Ishikawa (cell line): ENCODE results near the gene PEAK1.

Experiments
- CEBPB ChIP-seq: IDR thresholded peaks from 2 replicates; pipeline ENCODE4 v1.6.1; 2012
- CREB1 ChIP-seq: IDR thresholded peaks from 2 replicates; pipeline ENCODE4 v1.6.1; 2012; ENCODE audit warnings: low read depth
- EGR1 ChIP-seq: IDR thresholded peaks from 2 replicates; pipeline ENCODE4 v1.6.1; 2012
- EP300 ChIP-seq: IDR thresholded peaks from 2 replicates; pipeline ENCODE4 v1.6.1; 2012; ENCODE audit warnings: borderline replicate concordance
- FOXM1 ChIP-seq: IDR thresholded peaks from 2 replicates; pipeline ENCODE4 v1.6.1; 2012; ENCODE audit warnings: low read depth, borderline replicate concordance
- NFIC ChIP-seq: IDR thresholded peaks from 2 replicates; pipeline ENCODE4 v1.6.1; 2012
- RAD21 ChIP-seq: IDR thresholded peaks from 2 replicates; pipeline ENCODE4 v1.6.1; 2012; ENCODE audit warnings: low read depth
- TAF1 ChIP-seq: IDR thresholded peaks from 2 replicates; pipeline ENCODE4 v1.6.1; 2012; ENCODE audit warnings: low read depth, mild to moderate bottlenecking
- TCF12 ChIP-seq: IDR thresholded peaks from 2 replicates; pipeline ENCODE4 v1.6.1; 2012; ENCODE audit warnings: low read depth
- TEAD4 ChIP-seq: IDR thresholded peaks from 2 replicates; pipeline ENCODE4 v1.6.1; 2012
- YY1 ChIP-seq: IDR thresholded peaks from 2 replicates; pipeline ENCODE4 v1.6.1; 2012; ENCODE audit warnings: low read depth
- ZBTB7A ChIP-seq: IDR thresholded peaks from 2 replicates; pipeline ENCODE4 v1.6.1; 2012; ENCODE audit warnings: low read depth
- TF ChIP-seq, protein P1 (sequence below): IDR thresholded peaks from 2 replicates; pipeline ENCODE4 v1.6.1; 2012
- TF ChIP-seq, protein P2 (sequence below): IDR thresholded peaks from 2 replicates; pipeline ENCODE4 v1.6.1; 2012; ENCODE audit warnings: low read depth, mild to moderate bottlenecking
- TF ChIP-seq, protein P3 (sequence below): IDR thresholded peaks from 2 replicates; pipeline ENCODE4 v1.6.1; 2012

Gene PEAK1

DNA sequence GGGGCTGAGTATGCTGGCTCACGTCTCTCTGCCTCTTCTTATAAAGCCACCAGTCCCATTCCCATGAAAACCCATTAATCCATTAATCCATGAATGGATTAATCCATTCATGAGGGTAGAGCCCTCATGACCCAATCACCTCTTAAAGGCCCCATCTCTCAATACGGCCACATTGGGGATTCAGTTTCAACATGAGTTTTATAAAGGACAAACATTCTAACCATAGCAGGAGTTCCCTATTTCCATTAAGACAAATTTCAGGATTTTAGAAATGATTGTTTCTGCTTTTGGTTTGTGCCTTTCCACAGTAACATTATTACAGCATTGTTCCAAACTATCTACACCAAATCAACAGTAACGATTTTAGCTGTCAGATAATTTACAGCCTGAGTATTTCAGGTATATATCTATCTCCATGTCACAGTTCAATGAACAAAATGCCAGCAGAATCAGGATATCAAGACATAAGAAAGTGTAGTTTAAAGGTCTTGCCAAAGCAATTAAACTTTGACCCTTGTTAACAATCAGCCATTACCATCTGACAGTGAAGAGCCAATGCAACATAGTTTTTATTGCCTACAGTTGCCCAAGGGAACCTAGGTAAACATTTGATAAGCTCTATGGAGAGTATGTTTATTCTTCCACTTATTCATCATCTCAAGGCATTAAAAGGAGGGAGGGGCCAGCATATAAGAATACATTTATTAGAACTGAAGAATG, 352.8 kb downstream of the PEAK1 start:
- no peak for TF ChIP-seq FOXM1
- TF ChIP-seq, protein P1, sequence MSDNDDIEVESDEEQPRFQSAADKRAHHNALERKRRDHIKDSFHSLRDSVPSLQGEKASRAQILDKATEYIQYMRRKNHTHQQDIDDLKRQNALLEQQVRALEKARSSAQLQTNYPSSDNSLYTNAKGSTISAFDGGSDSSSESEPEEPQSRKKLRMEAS, result no peak
- no peak for TF ChIP-seq RAD21
- TF ChIP-seq CEBPB, result no peak
- no peak for TF ChIP-seq TCF12
- no peak for TF ChIP-seq TAF1
- TF ChIP-seq ZBTB7A, result no peak
- TF ChIP-seq, protein P2, sequence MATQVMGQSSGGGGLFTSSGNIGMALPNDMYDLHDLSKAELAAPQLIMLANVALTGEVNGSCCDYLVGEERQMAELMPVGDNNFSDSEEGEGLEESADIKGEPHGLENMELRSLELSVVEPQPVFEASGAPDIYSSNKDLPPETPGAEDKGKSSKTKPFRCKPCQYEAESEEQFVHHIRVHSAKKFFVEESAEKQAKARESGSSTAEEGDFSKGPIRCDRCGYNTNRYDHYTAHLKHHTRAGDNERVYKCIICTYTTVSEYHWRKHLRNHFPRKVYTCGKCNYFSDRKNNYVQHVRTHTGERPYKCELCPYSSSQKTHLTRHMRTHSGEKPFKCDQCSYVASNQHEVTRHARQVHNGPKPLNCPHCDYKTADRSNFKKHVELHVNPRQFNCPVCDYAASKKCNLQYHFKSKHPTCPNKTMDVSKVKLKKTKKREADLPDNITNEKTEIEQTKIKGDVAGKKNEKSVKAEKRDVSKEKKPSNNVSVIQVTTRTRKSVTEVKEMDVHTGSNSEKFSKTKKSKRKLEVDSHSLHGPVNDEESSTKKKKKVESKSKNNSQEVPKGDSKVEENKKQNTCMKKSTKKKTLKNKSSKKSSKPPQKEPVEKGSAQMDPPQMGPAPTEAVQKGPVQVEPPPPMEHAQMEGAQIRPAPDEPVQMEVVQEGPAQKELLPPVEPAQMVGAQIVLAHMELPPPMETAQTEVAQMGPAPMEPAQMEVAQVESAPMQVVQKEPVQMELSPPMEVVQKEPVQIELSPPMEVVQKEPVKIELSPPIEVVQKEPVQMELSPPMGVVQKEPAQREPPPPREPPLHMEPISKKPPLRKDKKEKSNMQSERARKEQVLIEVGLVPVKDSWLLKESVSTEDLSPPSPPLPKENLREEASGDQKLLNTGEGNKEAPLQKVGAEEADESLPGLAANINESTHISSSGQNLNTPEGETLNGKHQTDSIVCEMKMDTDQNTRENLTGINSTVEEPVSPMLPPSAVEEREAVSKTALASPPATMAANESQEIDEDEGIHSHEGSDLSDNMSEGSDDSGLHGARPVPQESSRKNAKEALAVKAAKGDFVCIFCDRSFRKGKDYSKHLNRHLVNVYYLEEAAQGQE, result no peak
- TF ChIP-seq, protein P3, sequence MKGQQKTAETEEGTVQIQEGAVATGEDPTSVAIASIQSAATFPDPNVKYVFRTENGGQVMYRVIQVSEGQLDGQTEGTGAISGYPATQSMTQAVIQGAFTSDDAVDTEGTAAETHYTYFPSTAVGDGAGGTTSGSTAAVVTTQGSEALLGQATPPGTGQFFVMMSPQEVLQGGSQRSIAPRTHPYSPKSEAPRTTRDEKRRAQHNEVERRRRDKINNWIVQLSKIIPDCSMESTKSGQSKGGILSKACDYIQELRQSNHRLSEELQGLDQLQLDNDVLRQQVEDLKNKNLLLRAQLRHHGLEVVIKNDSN, result no peak
- no peak for TF ChIP-seq EGR1
- no peak for TF ChIP-seq CREB1
- TF ChIP-seq NFIC, result no peak
- no peak for TF ChIP-seq EP300
- no peak for TF ChIP-seq YY1

DNA sequence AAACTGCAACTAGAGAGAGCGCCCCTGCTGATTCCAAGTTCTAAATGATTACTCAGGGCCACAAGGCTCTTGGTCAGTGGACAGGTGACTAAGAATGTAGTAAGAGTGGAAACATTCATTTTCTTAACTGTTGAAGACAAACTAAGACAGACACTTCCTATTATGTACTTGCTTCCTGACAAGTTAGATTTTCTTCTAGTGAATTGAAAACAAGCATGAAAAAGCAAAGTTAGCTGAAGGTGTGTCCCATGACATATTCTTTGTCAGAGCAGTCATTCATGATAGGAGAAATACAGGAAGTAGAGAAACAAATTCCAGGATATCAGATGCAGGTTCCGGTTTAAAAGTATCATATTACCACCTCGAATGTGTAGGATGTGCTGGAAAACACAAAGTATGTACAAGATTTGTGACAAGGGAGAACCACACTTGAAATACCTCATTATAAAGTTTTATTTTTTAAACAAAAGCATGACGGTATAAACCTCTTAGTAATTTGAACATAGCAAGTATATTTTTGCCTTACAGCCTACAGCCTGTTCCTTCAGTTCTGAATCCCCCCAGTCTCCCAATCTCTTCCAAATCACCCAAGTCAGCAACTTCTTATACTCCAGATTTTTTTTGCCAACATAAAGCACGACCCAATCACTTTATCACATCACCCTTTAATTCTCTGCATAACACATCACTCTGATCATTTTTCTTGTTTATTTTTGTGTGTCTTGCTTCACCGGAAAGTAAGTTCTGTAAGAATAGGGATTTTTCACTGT, 355.2 kb downstream of the PEAK1 start:
- no peak for TF ChIP-seq ZBTB7A
- TF ChIP-seq EP300, result no peak
- TF ChIP-seq RAD21, result no peak
- TF ChIP-seq TCF12, result no peak
- no peak for TF ChIP-seq NFIC
- no peak for TF ChIP-seq CEBPB
- TF ChIP-seq YY1, result no peak
- no peak for TF ChIP-seq TAF1
- TF ChIP-seq FOXM1, result no peak

DNA sequence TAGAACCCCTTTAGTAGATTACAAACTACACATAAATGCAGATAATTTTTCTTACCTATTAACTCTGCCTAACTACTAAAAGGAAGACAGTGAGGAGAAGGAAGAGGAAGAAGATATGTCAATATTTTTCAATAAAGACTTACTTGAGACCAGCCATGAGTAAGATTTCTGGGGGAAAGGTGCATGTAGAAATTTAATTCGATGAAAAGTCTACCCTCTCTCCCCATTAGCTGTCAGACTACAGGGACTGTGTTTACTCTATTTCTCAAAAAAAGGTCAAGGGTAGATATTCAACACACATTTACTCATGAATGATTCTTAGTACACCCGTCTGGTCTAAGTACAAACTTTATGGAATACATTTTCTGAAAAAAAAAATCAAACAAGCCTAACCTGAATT, 355.8 kb downstream of the PEAK1 start:
- TF ChIP-seq TEAD4 (no peak), EP300 (no peak), FOXM1 (no peak), CREB1 (no peak), NFIC (no peak), TAF1 (no peak), YY1 (no peak), CEBPB (no peak), EGR1 (no peak)
- TF ChIP-seq, protein P1, result no peak
- TF ChIP-seq, protein P2, result no peak

DNA sequence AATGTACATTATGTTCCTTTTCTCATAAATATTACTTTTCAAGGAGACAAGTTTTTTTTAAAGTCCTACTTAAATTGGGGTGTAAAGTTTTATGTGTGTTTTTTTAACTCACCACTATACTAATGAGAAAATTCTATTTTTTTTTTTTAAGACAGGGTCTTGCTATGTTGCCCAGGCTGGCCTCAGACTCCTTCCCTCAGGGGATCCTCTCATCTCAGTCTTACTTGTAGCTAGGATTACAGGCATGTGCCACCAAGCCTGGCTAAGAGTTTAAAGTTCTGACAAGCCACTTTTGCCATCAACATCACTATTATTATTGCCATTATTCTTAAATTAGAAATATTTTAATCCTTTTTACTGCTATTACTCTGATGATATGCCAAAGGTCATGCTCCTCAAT, 356.7 kb downstream of the PEAK1 start:
- TF ChIP-seq TCF12, result no peak
- TF ChIP-seq, protein P3, result no peak
- TF ChIP-seq, protein P2, result no peak

DNA sequence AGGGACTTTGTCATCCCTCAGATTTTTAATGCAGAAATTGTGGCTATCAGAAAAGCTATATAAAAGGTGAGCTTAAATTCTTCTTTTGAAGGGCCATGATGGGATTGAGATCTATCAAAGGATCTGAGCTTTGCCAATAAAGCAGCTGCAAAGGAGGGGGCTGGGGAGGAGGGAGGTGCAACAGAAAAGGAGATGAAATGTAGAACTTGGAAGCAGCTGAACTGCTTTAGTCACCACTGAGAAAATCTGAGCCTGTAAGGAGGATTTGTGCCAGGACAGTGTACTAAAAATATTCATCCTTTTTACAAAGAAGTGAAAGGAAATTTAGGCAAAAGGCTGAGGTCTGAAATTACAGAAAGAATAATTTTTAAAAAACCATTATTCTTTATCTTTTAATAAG, 359.4 kb downstream of the PEAK1 start:
- TF ChIP-seq CEBPB, result no peak
- no peak for TF ChIP-seq TCF12
